ENCODE results near the gene TBL1Y. TPM values are rescaled to one million over a fixed set of nuclear protein-coding genes. Genes with fewer than 3 reads are reported as not detected.

TBL1Y gene
- polyA plus RNA-seq, 1 donor from 2014 or later, result not detected

GRCh38 chrY:6977783-6978182, 67.3 kb downstream of the TBL1Y start:
- H4K20me1 ChIP-seq (ENCODE audit: insufficient read depth), result no peaks in the 10 kb centered on the region
- H3F3A ChIP-seq (ENCODE audit: insufficient read depth, low read length, poor library complexity, severe bottlenecking), result no peaks in the 10 kb centered on the region
- H3K9me2 ChIP-seq (ENCODE audit: insufficient read depth, low read length), result no peaks in the 10 kb centered on the region
- no peaks in the 10 kb centered on the region for H3K9me3 ChIP-seq (ENCODE audit: low read length)
- H3K4me2 ChIP-seq (ENCODE audit: low read length), result no peak overlapping the region
- H3K36me3 ChIP-seq (ENCODE audit: insufficient read depth, low read length), result no peaks in the 10 kb centered on the region
- no peak overlapping the region for H3K9ac ChIP-seq (ENCODE audit: low read length)
- no peak overlapping the region for H3K27ac ChIP-seq (ENCODE audit: low read length)
- no peak overlapping the region for H2AFZ ChIP-seq (ENCODE audit: low read depth, low read length)
- no peak for TF ChIP-seq MXI1 (conservative IDR thresholded peaks at IDR 0.05; ENCODE audit: poor library complexity, severe bottlenecking)
- TF ChIP-seq CTCF (IDR thresholded peaks at IDR 0.05; ENCODE audit: poor library complexity, severe bottlenecking), result no peak
- no peak for TF ChIP-seq EP300 (conservative IDR thresholded peaks at IDR 0.05; ENCODE audit: poor library complexity, severe bottlenecking)
- TF ChIP-seq REST (IDR thresholded peaks at IDR 0.05; ENCODE audit: borderline replicate concordance), result no peak
- no peak for TF ChIP-seq TAF1 (IDR thresholded peaks at IDR 0.05; ENCODE audit: low read depth)
- no peak for TF ChIP-seq RAD21 (conservative IDR thresholded peaks at IDR 0.05)
- no peak for TF ChIP-seq SMC3 (conservative IDR thresholded peaks at IDR 0.05; ENCODE audit: poor library complexity)
- no peak for TF ChIP-seq POLR2AphosphoS5 (IDR thresholded peaks at IDR 0.05)
- TF ChIP-seq EZH2 (IDR thresholded peaks at IDR 0.05; ENCODE audit: borderline replicate concordance, insufficient read depth, low read length, poor library complexity, severe bottlenecking), result no peak
- H3K4me3 ChIP-seq (ENCODE audit: low read length), result no peak overlapping the region
- no peaks in the 10 kb centered on the region for H3K27me3 ChIP-seq (ENCODE audit: insufficient read depth, low read depth, low read length)
- H3K79me2 ChIP-seq (replicated peaks; ENCODE audit: insufficient read depth, low read length), result no peaks in the 10 kb centered on the region

GRCh38 chrY:6983221-6983620, 72.7 kb downstream of the TBL1Y start:
- Histone ChIP-seq H2AFZ (ENCODE audit: low read depth, low read length) (no peak overlapping the region), H3K27ac (ENCODE audit: low read length) (no peak overlapping the region), H3K79me2 (replicated peaks; ENCODE audit: insufficient read depth, low read length) (no peaks in the 10 kb centered on the region), H4K20me1 (ENCODE audit: insufficient read depth) (no peaks in the 10 kb centered on the region), H3K9me2 (ENCODE audit: insufficient read depth, low read length) (no peaks in the 10 kb centered on the region), H3F3A (ENCODE audit: insufficient read depth, low read length, poor library complexity, severe bottlenecking) (no peaks in the 10 kb centered on the region), H3K4me3 (ENCODE audit: low read length) (no peak overlapping the region), H3K36me3 (ENCODE audit: insufficient read depth, low read length) (no peaks in the 10 kb centered on the region), H3K9ac (ENCODE audit: low read length) (no peak overlapping the region), H3K9me3 (ENCODE audit: low read length) (no peaks in the 10 kb centered on the region), H3K4me2 (ENCODE audit: low read length) (no peak overlapping the region), H3K27me3 (ENCODE audit: insufficient read depth, low read depth, low read length) (no peaks in the 10 kb centered on the region)
- TF ChIP-seq MXI1 (conservative IDR thresholded peaks at IDR 0.05; ENCODE audit: poor library complexity, severe bottlenecking) (no peak), TAF1 (IDR thresholded peaks at IDR 0.05; ENCODE audit: low read depth) (no peak), SMC3 (conservative IDR thresholded peaks at IDR 0.05; ENCODE audit: poor library complexity) (no peak), RAD21 (conservative IDR thresholded peaks at IDR 0.05) (no peak), EP300 (conservative IDR thresholded peaks at IDR 0.05; ENCODE audit: poor library complexity, severe bottlenecking) (no peak), REST (IDR thresholded peaks at IDR 0.05; ENCODE audit: borderline replicate concordance) (no peak), POLR2AphosphoS5 (IDR thresholded peaks at IDR 0.05) (no peak), CTCF (IDR thresholded peaks at IDR 0.05; ENCODE audit: poor library complexity, severe bottlenecking) (no peak), EZH2 (IDR thresholded peaks at IDR 0.05; ENCODE audit: borderline replicate concordance, insufficient read depth, low read length, poor library complexity, severe bottlenecking) (no peak)

Measured in neural cell (in vitro differentiated cells).